GM12878 (cell line): ENCODE data around the gene TRA2B. TPM values are rescaled to one million over a fixed set of nuclear protein-coding genes. Genes with fewer than 3 reads are reported as not detected.

ENCODE experiments used
- ATAC-seq: fragments of 200-7000 bp; cut with Tn5 transposase; 3 replicates; pipeline ENCODE4 v1.9.1; 2020; ENCODE audit warnings: mild to moderate bottlenecking, moderate library complexity
- BruUV-seq: library from RNA; stranded (reverse); fragments of 400-500 nt; replicated peaks from 2 replicates; lab custom pipeline; 2021; lab: Mats Ljungman, UMichigan
- CTCF ChIA-PET: fragments of 300-600 bp; sonication (Branson Sonifier 250); formaldehyde crosslinking; extraction: SDS; loops from one replicate; lab custom pipeline; 2021; ENCODE audit warnings: inconsistent platforms; lab: Yijun Ruan, JAX
- POLR2A ChIA-PET: fragments of 350-600 bp; formaldehyde crosslinking; extraction: SDS; loops from one replicate; lab custom pipeline; 2021; ENCODE audit warnings: inconsistent platforms; lab: Charles Lee
- RAD21 ChIA-PET: fragments of 300-600 bp; sonication (Branson Sonifier 250); formaldehyde crosslinking; loops from one replicate; lab custom pipeline; 2023; ENCODE audit warnings: antibody characterized with exemption; ENCODE audit not compliant: unreplicated experiment; lab: Charles Lee
- SMC1A ChIA-PET: fragments of 300-600 bp; sonication (Branson Sonifier 250); formaldehyde crosslinking; loops from one replicate; lab custom pipeline; 2023; ENCODE audit not compliant: unreplicated experiment, uncharacterized antibody; lab: Charles Lee
- DNase-seq: peaks from one replicate; pipeline ENCODE4 v3.0.0-alpha.2; 2011; ENCODE audit warnings: low read depth, low spot score
- FAIRE-seq: peaks from 3 replicates; lab custom pipeline; 2011; peaks lifted over from hg19 to GRCh38; lab: Jason Lieb, UNC
- H2AFZ ChIP-seq: 2 replicates; pipeline ENCODE4 v1.6.0; 2011; ENCODE audit warnings: low read depth, low read length, control low read depth; ENCODE audit not compliant: control insufficient read depth
- H3K27ac ChIP-seq: 2 replicates; pipeline ENCODE4 v1.5.1; 2011; ENCODE audit warnings: control low read depth; ENCODE audit not compliant: control insufficient read depth, insufficient read depth
- H3K27me3 ChIP-seq, 2 experiments: replicated peaks in 1 of 2; 2 replicates each; pipeline versions ENCODE4 v1.6.0 to v1.6.1; 2011; ENCODE audit warnings: low read length in 1 of 2; ENCODE audit not compliant: control insufficient read depth in 2 of 2, insufficient read depth in 2 of 2
- H3K36me3 ChIP-seq, 2 experiments: 2 replicates each; pipeline ENCODE4 v1.5.1; 2011; ENCODE audit warnings: low read length in 1 of 2; ENCODE audit not compliant: control insufficient read depth in 2 of 2, insufficient read depth in 2 of 2
- H3K4me1 ChIP-seq: 2 replicates; pipeline ENCODE4 v1.6.1; 2011; ENCODE audit warnings: mild to moderate bottlenecking, low read length, moderate library complexity, mixed read lengths; ENCODE audit not compliant: control insufficient read depth, insufficient read depth
- H3K4me2 ChIP-seq: 2 replicates; pipeline ENCODE4 v1.6.0; 2011; ENCODE audit warnings: control low read depth; ENCODE audit not compliant: control insufficient read depth, insufficient read depth
- H3K4me3 ChIP-seq: fragments of 200-600 bp; sonication (generic); 2 replicates; pipeline ENCODE4 v1.5.1; 2016
- H3K79me2 ChIP-seq: 2 replicates; pipeline ENCODE4 v1.6.0; 2011; ENCODE audit warnings: low read length; ENCODE audit not compliant: control insufficient read depth, insufficient read depth
- H3K9ac ChIP-seq: 2 replicates; pipeline ENCODE4 v1.8.0; 2011; ENCODE audit warnings: low read length, control low read depth, mixed read lengths; ENCODE audit not compliant: control insufficient read depth, insufficient read depth
- H3K9me3 ChIP-seq: replicated peaks from 3 replicates; pipeline ENCODE4 v1.5.1; 2011; ENCODE audit warnings: mild to moderate bottlenecking, low read length; ENCODE audit not compliant: control insufficient read depth, insufficient read depth
- H4K20me1 ChIP-seq: 2 replicates; pipeline ENCODE4 v1.6.0; 2011; ENCODE audit not compliant: control insufficient read depth, insufficient read depth
- EZH2 ChIP-seq: IDR thresholded peaks from 2 replicates; pipeline ENCODE4 v1.6.1; 2012; ENCODE audit warnings: low read depth, mild to moderate bottlenecking, control low read depth, inconsistent platforms, low read length, borderline replicate concordance; ENCODE audit not compliant: control insufficient read depth
- GABPA ChIP-seq: IDR thresholded peaks from 2 replicates; pipeline ENCODE4 v1.6.1; 2014; ENCODE audit warnings: antibody characterized with exemption, low read depth, mild to moderate bottlenecking, inconsistent platforms
- IKZF2 ChIP-seq, 2 experiments: fragments of 450-650 bp; IDR thresholded peaks; 2 replicates each; pipeline ENCODE4 v1.6.1; 2017; ENCODE audit warnings: mild to moderate bottlenecking in 2 of 2, moderate library complexity in 2 of 2
- NFIC ChIP-seq: IDR thresholded peaks from 2 replicates; pipeline ENCODE4 v1.6.1; 2012; ENCODE audit warnings: low read depth, mild to moderate bottlenecking, inconsistent platforms, low read length, moderate library complexity
- PAX8 ChIP-seq: fragments of 450-650 bp; IDR thresholded peaks from 2 replicates; pipeline ENCODE4 v1.6.1; 2017; ENCODE audit warnings: mild to moderate bottlenecking, moderate library complexity
- POLR2A ChIP-seq: IDR thresholded peaks from 2 replicates; pipeline ENCODE4 v1.6.1; 2011; ENCODE audit warnings: low read depth, mild to moderate bottlenecking, low read length
- RBBP5 ChIP-seq: fragments of 200-600 bp; sonication (generic); conservative IDR thresholded peaks from 2 replicates; pipeline ENCODE4 v1.6.1; 2016
- SIX5 ChIP-seq: IDR thresholded peaks from 2 replicates; pipeline ENCODE4 v1.6.1; 2011; ENCODE audit warnings: mild to moderate bottlenecking, low read depth, low read length, moderate library complexity; ENCODE audit not compliant: severe bottlenecking
- STAT3 ChIP-seq: IDR thresholded peaks from 2 replicates; pipeline ENCODE4 v1.6.1; 2011; ENCODE audit warnings: low read depth, low read length, improper control_type of control experiment
- TCF7 ChIP-seq: IDR thresholded peaks from 2 replicates; pipeline ENCODE4 v1.6.1; 2014; ENCODE audit warnings: antibody characterized with exemption, borderline replicate concordance
- ZNF207 ChIP-seq: fragments of 450-650 bp; IDR thresholded peaks from 2 replicates; pipeline ENCODE4 v1.6.1; 2014; ENCODE audit warnings: antibody characterized with exemption, mild to moderate bottlenecking, borderline replicate concordance
- WGBS: methylation state at CpG from one replicate; pipeline ENCODE4 v1.1.6; 2016; ENCODE audit warnings: low lambda C conversion rate; ENCODE audit not compliant: insufficient replicate concordance, insufficient coverage; ENCODE audit errors: missing lambda C conversion rate; 5-methylcytosine and 5-hydroxymethylcytosine counted together
- in situ Hi-C: fragments of 300-500 bp; cut with MboI; formaldehyde crosslinking; loops from 9 replicates; pipeline ENCODE4 v1.14.3; 2018; ENCODE audit warnings: mixed read lengths
- intact Hi-C: fragments of 100-400 bp; cut with micrococcal nuclease; formaldehyde crosslinking; loops from one replicate; pipeline ENCODE4 v1.14.2; 2022; ENCODE audit not compliant: unreplicated experiment
- polyA plus RNA-seq, 11 experiments: library from polyadenylated mRNA; depleted of rRNA in 4 of 11; unstranded in 6 of 11; stranded (reverse) in 5 of 11; fragments of >200 nt; fragmentation: Nextera tagmentation in 4 of 11; fragmentation: Illumina TruSeq in 1 of 11; extraction: Ambion mirVana in 4 of 11; extraction: Trizol in 1 of 11; gene quantifications; 1 replicate in 1 of 11; 2 replicates in 10 of 11; pipeline versions ENCODE4 v1.2.1 to v1.2.3, GENCODE V29; 2011 to 2016; ENCODE audit warnings: inconsistent platforms in 2 of 11, missing spikeins in 2 of 11, low read depth in 1 of 11
- total RNA-seq, 4 experiments: library from RNA; depleted of rRNA in 3 of 4; stranded (reverse); fragments of >200 nt in 3 of 4; fragmentation: Illumina TruSeq in 1 of 4; extraction: Trizol in 1 of 4; gene quantifications; 2 replicates each; pipeline versions ENCODE4 v1.2.1 to v1.2.3, GENCODE V29; 2013 to 2021
- TF ChIP-seq, protein P1 (sequence below): fragments of 450-650 bp; IDR thresholded peaks from 2 replicates; pipeline ENCODE4 v1.6.1; 2016; ENCODE audit warnings: mild to moderate bottlenecking
- TF ChIP-seq, protein P2 (sequence below): fragments of 450-650 bp; IDR thresholded peaks from 2 replicates; pipeline ENCODE4 v1.6.1; 2014; ENCODE audit warnings: mild to moderate bottlenecking
- TF ChIP-seq, protein P3 (sequence below): IDR thresholded peaks from 2 replicates; pipeline ENCODE4 v1.6.1; 2011; ENCODE audit warnings: low read depth, low read length, improper control_type of control experiment, borderline replicate concordance
- TF ChIP-seq, protein P4 (sequence below): IDR thresholded peaks from 2 replicates; pipeline ENCODE4 v1.6.1; 2012; ENCODE audit warnings: low read depth, low read length, improper control_type of control experiment

The TRA2B gene
- total and polyA plus RNA-seq, 10 of the 15 experiments (the other 5 are each of a cell fraction or from before 2014, with no cell fraction given), result 130 to 317 (median 278) TPM

DNA sequence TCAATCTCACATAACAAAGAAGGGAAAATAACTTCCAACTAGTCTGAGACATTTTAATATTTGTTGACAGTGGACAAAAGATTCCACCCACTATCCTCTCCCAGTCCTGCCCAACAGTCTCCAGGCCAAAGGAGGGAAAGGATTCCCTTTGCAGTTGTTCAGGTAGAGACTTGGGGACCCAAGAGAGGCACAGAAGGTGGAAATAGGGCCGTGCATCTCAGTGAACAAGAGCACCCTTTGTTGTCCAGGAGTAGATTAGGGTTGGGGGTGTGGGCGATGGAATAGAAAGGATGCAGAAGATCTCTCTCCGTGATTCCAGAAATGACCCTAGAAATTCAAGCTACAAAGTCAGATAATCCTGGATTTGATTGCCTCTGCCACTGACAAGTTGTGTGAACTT, 44.8 kb upstream of the TRA2B start:
- POLR2A ChIA-PET, result interaction anchor here (0.6 to 1.0 kb wide), 5 partner anchors 39 to 607 kb away, joined by 3 to 7 read pairs (median 4); no protein-coding TSS in a partner anchor

DNA sequence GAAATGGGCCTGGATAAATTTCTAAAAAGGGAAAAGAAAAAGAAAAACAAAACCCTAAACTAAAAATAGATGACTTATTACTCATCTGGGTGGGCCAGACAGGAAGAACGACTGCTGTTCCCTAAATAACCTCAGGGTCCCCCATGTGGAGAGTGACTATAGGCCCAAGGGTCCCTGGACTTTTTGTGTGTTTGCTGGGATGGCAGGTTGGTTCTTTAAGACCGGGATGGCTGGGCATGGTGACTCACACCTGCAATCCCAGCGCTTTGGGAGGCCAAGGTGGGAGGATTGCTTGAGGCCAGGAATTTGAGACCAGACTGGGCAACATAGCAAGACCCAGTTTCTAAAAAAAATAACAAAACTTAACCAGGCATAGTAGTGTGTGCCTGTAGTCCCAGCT, 43.8 kb upstream of the TRA2B start:
- H3K9me3 ChIP-seq, result no peaks in the 10 kb centered on the region
- no peaks in the 10 kb centered on the region for H3K36me3 ChIP-seq
- no peaks in the 10 kb centered on the region for H3K27me3 ChIP-seq
- H4K20me1 ChIP-seq, result no peaks in the 10 kb centered on the region
- H3K4me3 ChIP-seq, result no peak overlapping the region
- peaks cover 4% of the 10 kb centered on the region; the same call in 1 of the 2 replicates for H3K4me1 ChIP-seq
- RAD21 ChIA-PET, result interaction anchor here (1.3 to 7.8 kb wide), 6 partner anchors 38 to 589 kb away, joined by 3 to 133 read pairs (median 16); partner anchors contain the start of gene DNAJB11
- in situ Hi-C loops, result loop anchor here (5.0 kb wide), 3 partner anchors 261 to 626 kb away; no protein-coding TSS in a partner anchor
- SMC1A ChIA-PET, result interaction anchor here (0.8 to 7.7 kb wide), 8 partner anchors 12 to 635 kb away, joined by 3 to 85 read pairs (median 6); partner anchors contain the start of gene CRYGS
- FAIRE-seq (no peak), DNase-seq (no peak), ATAC-seq (no peak)
- POLR2A ChIA-PET, result no interaction called here
- H3K79me2 ChIP-seq, result no peaks in the 10 kb centered on the region
- no TSS peak for BruUV-seq
- no peak overlapping the region for H3K27ac ChIP-seq
- WGBS, result 48% methylated on average over 3 of the region's 3 CpGs
- H3K9ac ChIP-seq, result no peak overlapping the region
- intact Hi-C loops, result no loop called here
- H3K4me2 ChIP-seq, result no peak overlapping the region
- no peak overlapping the region for H2AFZ ChIP-seq
- CTCF ChIA-PET, result interaction anchor here (0.7 to 7.9 kb wide), 16 partner anchors 10 to 635 kb away, joined by 3 to 87 read pairs (median 4); no protein-coding TSS in a partner anchor
- TF ChIP-seq, protein P1, sequence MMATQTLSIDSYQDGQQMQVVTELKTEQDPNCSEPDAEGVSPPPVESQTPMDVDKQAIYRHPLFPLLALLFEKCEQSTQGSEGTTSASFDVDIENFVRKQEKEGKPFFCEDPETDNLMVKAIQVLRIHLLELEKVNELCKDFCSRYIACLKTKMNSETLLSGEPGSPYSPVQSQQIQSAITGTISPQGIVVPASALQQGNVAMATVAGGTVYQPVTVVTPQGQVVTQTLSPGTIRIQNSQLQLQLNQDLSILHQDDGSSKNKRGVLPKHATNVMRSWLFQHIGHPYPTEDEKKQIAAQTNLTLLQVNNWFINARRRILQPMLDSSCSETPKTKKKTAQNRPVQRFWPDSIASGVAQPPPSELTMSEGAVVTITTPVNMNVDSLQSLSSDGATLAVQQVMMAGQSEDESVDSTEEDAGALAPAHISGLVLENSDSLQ, result no peak
- TF ChIP-seq, protein P2, sequence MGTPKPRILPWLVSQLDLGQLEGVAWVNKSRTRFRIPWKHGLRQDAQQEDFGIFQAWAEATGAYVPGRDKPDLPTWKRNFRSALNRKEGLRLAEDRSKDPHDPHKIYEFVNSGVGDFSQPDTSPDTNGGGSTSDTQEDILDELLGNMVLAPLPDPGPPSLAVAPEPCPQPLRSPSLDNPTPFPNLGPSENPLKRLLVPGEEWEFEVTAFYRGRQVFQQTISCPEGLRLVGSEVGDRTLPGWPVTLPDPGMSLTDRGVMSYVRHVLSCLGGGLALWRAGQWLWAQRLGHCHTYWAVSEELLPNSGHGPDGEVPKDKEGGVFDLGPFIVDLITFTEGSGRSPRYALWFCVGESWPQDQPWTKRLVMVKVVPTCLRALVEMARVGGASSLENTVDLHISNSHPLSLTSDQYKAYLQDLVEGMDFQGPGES, result no peak
- TF ChIP-seq NFIC (no peak), TCF7 (no peak), PAX8 (no peak), EZH2 (no peak), GABPA (no peak), POLR2A (no peak), SIX5 (no peak)
- TF ChIP-seq, protein P3, sequence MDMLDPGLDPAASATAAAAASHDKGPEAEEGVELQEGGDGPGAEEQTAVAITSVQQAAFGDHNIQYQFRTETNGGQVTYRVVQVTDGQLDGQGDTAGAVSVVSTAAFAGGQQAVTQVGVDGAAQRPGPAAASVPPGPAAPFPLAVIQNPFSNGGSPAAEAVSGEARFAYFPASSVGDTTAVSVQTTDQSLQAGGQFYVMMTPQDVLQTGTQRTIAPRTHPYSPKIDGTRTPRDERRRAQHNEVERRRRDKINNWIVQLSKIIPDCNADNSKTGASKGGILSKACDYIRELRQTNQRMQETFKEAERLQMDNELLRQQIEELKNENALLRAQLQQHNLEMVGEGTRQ, result no peak

More for the DNA sequence above, 44.8 kb upstream of the TRA2B start:
- Histone ChIP-seq H3K4me1 (peaks cover under 1% of the 10 kb centered on the region; the same call in 1 of the 2 replicates), H3K27me3 (no peaks in the 10 kb centered on the region), H3K9me3 (no peaks in the 10 kb centered on the region), H2AFZ (no peak overlapping the region), H3K36me3 (no peaks in the 10 kb centered on the region), H3K4me3 (no peak overlapping the region), H4K20me1 (no peaks in the 10 kb centered on the region), H3K27ac (no peak overlapping the region), H3K4me2 (no peak overlapping the region), H3K79me2 (no peaks in the 10 kb centered on the region), H3K9ac (no peak overlapping the region)
- intact Hi-C loops, result loop anchor here (1.0 kb wide), 2 partner anchors 259 to 558 kb away; no protein-coding TSS in a partner anchor
- CTCF ChIA-PET, result interaction anchor here (0.6 to 7.9 kb wide), 35 partner anchors 10 to 634 kb away, joined by 3 to 87 read pairs (median 4); partner anchors contain the start of genes CRYGS and DNAJB11
- ATAC-seq (no peak), FAIRE-seq (no peak), DNase-seq (no peak)
- TF ChIP-seq ZNF207 (no peak), IKZF2 (IDR thresholded peaks at IDR 0.05) (no peak), RBBP5 (no peak), STAT3 (no peak)
- TF ChIP-seq, protein P4, sequence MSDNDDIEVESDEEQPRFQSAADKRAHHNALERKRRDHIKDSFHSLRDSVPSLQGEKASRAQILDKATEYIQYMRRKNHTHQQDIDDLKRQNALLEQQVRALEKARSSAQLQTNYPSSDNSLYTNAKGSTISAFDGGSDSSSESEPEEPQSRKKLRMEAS, result no peak
- in situ Hi-C loops, result loop anchor here (5.0 kb wide), 3 partner anchors 260 to 625 kb away; no protein-coding TSS in a partner anchor
- no TSS peak for BruUV-seq
- WGBS, result 69% methylated on average over 3 of the region's 3 CpGs
- SMC1A ChIA-PET, result interaction anchor here (0.6 to 7.7 kb wide), 22 partner anchors 39 to 635 kb away, joined by 3 to 85 read pairs (median 6); partner anchors contain the start of genes CRYGS and TBCCD1
- RAD21 ChIA-PET, result interaction anchor here (0.6 to 7.8 kb wide), 16 partner anchors 39 to 847 kb away, joined by 3 to 133 read pairs (median 5); partner anchors contain the start of gene DNAJB11
